Kidney epithelial cell (primary cell): ENCODE measurements around the gene PXDN. TPM values are rescaled to one million over a fixed set of nuclear protein-coding genes. Genes with fewer than 3 reads are reported as not detected.

ENCODE experiments used
- DNase-seq: peaks from one replicate; pipeline ENCODE4 v3.0.0-alpha.2; 2010; ENCODE audit warnings: low read depth
- H3K27me3 ChIP-seq: 2 replicates; pipeline ENCODE4 v1.6.0; 2011; ENCODE audit warnings: low read length; ENCODE audit not compliant: control insufficient read depth, insufficient read depth
- H3K36me3 ChIP-seq: 2 replicates; pipeline ENCODE4 v1.5.1; 2011; ENCODE audit warnings: low read length; ENCODE audit not compliant: control insufficient read depth, insufficient read depth
- H3K4me3 ChIP-seq: 2 replicates; pipeline ENCODE4 v1.5.1; 2011; ENCODE audit warnings: low read depth, mild to moderate bottlenecking, control low read depth, low read length
- CTCF ChIP-seq: IDR thresholded peaks from 2 replicates; pipeline ENCODE4 v1.5.1; 2011; ENCODE audit warnings: mild to moderate bottlenecking, moderate library complexity, low read length, control low read depth, inconsistent platforms; ENCODE audit not compliant: insufficient read depth, poor library complexity, severe bottlenecking
- total RNA-seq: library from RNA; depleted of rRNA; stranded (reverse); fragments of >200 nt; gene quantifications from 2 replicates; pipeline ENCODE4 v1.2.3, GENCODE V29; 2015

The PXDN gene
- total RNA-seq, 1 donor from 2014 or later = 287 TPM

GRCh38 chr2:1749489-1750119, 5.3 kb upstream of the PXDN start:
- no peak for TF ChIP-seq CTCF

GRCh38 chr2:1748741-1749488, 4.6 kb upstream of the PXDN start:
- no peak for TF ChIP-seq CTCF
- Histone ChIP-seq H3K36me3 (no peaks in the 10 kb centered on the region), H3K27me3 (peaks cover 2% of the 10 kb centered on the region), H3K4me3 (no peak overlapping the region)
- DNase-seq = no peak

More at GRCh38 chr2:1749489-1750119, 5.3 kb upstream of the PXDN start:
- peaks cover 2% of the 10 kb centered on the region for H3K27me3 ChIP-seq
- H3K36me3 ChIP-seq = no peaks in the 10 kb centered on the region
- no peak overlapping the region for H3K4me3 ChIP-seq
- no peak for DNase-seq

GRCh38 chr2:1748176-1748740, 3.9 kb upstream of the PXDN start:
- no peak for DNase-seq
- no peak for TF ChIP-seq CTCF
- Histone ChIP-seq H3K36me3 (no peaks in the 10 kb centered on the region), H3K27me3 (peaks cover 2% of the 10 kb centered on the region), H3K4me3 (no peak overlapping the region)

GRCh38 chr2:1747065-1747941, 3.0 kb upstream of the PXDN start:
- no peaks in the 10 kb centered on the region for H3K36me3 ChIP-seq
- no peak for DNase-seq
- peaks cover 2% of the 10 kb centered on the region for H3K27me3 ChIP-seq
- H3K4me3 ChIP-seq = no peak overlapping the region
- no peak for TF ChIP-seq CTCF

- no peak for DNase-seq
- no peak for TF ChIP-seq CTCF
- Histone ChIP-seq H3K36me3 (no peaks in the 10 kb centered on the region), H3K4me3 (no peak overlapping the region), H3K27me3 (peaks cover 2% of the 10 kb centered on the region)
Measured at GRCh38 chr2:1746174-1747064, 2.1 kb upstream of the PXDN start.
